ENCODE data around the gene TSKU.

Gene TSKU

GRCh38 chr11:76801225-76801624, 18.1 kb downstream of the TSKU start:
- H3K36me3 ChIP-seq (ENCODE audit: insufficient read depth) = no peaks in the 10 kb centered on the region
- no peaks in the 10 kb centered on the region for H3K79me2 ChIP-seq (ENCODE audit: insufficient read depth, low read depth)
- H3K4me2 ChIP-seq = no peak overlapping the region
- H3K4me3 ChIP-seq (IDR thresholded peaks at IDR 0.05; ENCODE audit: insufficient read depth, low read depth, low read length) = no peak overlapping the region
- no peak for TF ChIP-seq CTCF (conservative IDR thresholded peaks at IDR 0.05; ENCODE audit: low read depth, low read length)
- H3K9ac ChIP-seq = no peak overlapping the region
- no peaks in the 10 kb centered on the region for H4K20me1 ChIP-seq (ENCODE audit: insufficient read depth)
- H2AFZ ChIP-seq (ENCODE audit: low read depth) = no peak overlapping the region
- H3K27ac ChIP-seq = no peak overlapping the region
- H3K27me3 ChIP-seq (ENCODE audit: insufficient read depth, low read depth) = no peaks in the 10 kb centered on the region
- H3K4me1 ChIP-seq (ENCODE audit: low read depth, poor library complexity, severe bottlenecking) = peaks cover 3% of the 10 kb centered on the region

- Histone ChIP-seq H2AFZ (ENCODE audit: low read depth) (no peak overlapping the region), H3K27ac (no peak overlapping the region), H3K4me2 (no peak overlapping the region), H3K9ac (no peak overlapping the region), H4K20me1 (ENCODE audit: insufficient read depth) (no peaks in the 10 kb centered on the region), H3K36me3 (ENCODE audit: insufficient read depth) (no peaks in the 10 kb centered on the region), H3K4me3 (IDR thresholded peaks at IDR 0.05; ENCODE audit: insufficient read depth, low read depth, low read length) (no peak overlapping the region), H3K79me2 (ENCODE audit: insufficient read depth, low read depth) (no peaks in the 10 kb centered on the region), H3K4me1 (ENCODE audit: low read depth, poor library complexity, severe bottlenecking) (peaks cover 3% of the 10 kb centered on the region), H3K27me3 (ENCODE audit: insufficient read depth, low read depth) (no peaks in the 10 kb centered on the region)
- TF ChIP-seq CTCF (conservative IDR thresholded peaks at IDR 0.05; ENCODE audit: low read depth, low read length) = no peak
These were observed 18.6 kb downstream of the TSKU start for GRCh38 chr11:76801736-76802135.

GRCh38 chr11:76802151-76802550, 19.0 kb downstream of the TSKU start:
- H3K4me1 ChIP-seq (ENCODE audit: low read depth, poor library complexity, severe bottlenecking) = peaks cover 3% of the 10 kb centered on the region
- no peak overlapping the region for H3K9ac ChIP-seq
- no peaks in the 10 kb centered on the region for H3K36me3 ChIP-seq (ENCODE audit: insufficient read depth)
- H3K79me2 ChIP-seq (ENCODE audit: insufficient read depth, low read depth) = no peaks in the 10 kb centered on the region
- H3K4me2 ChIP-seq = no peak overlapping the region
- TF ChIP-seq CTCF (conservative IDR thresholded peaks at IDR 0.05; ENCODE audit: low read depth, low read length) = no peak
- no peak overlapping the region for H3K4me3 ChIP-seq (IDR thresholded peaks at IDR 0.05; ENCODE audit: insufficient read depth, low read depth, low read length)
- H4K20me1 ChIP-seq (ENCODE audit: insufficient read depth) = no peaks in the 10 kb centered on the region
- H3K27ac ChIP-seq = no peak overlapping the region
- no peak overlapping the region for H2AFZ ChIP-seq (ENCODE audit: low read depth)
- no peaks in the 10 kb centered on the region for H3K27me3 ChIP-seq (ENCODE audit: insufficient read depth, low read depth)

GRCh38 chr11:76802621-76803020, 19.5 kb downstream of the TSKU start:
- Histone ChIP-seq H3K4me3 (IDR thresholded peaks at IDR 0.05; ENCODE audit: insufficient read depth, low read depth, low read length) (no peak overlapping the region), H3K4me2 (no peak overlapping the region), H3K36me3 (ENCODE audit: insufficient read depth) (no peaks in the 10 kb centered on the region), H4K20me1 (ENCODE audit: insufficient read depth) (no peaks in the 10 kb centered on the region), H3K4me1 (ENCODE audit: low read depth, poor library complexity, severe bottlenecking) (peaks cover 3% of the 10 kb centered on the region), H3K27ac (no peak overlapping the region), H3K9ac (no peak overlapping the region), H2AFZ (ENCODE audit: low read depth) (no peak overlapping the region), H3K79me2 (ENCODE audit: insufficient read depth, low read depth) (no peaks in the 10 kb centered on the region), H3K27me3 (ENCODE audit: insufficient read depth, low read depth) (no peaks in the 10 kb centered on the region)
- no peak for TF ChIP-seq CTCF (conservative IDR thresholded peaks at IDR 0.05; ENCODE audit: low read depth, low read length)

Measured in KMS-11 (cell line).